Keratinocyte (primary cell): ENCODE measurements around the gene MTMR4. TPM values are rescaled to one million over a fixed set of nuclear protein-coding genes. Genes with fewer than 3 reads are reported as not detected.

Experiments
- DNase-seq: peaks from one replicate; pipeline ENCODE4 v3.0.0-alpha.2; 2011; ENCODE audit warnings: low read depth, missing footprints, low spot score
- FAIRE-seq: peaks from 2 replicates; lab custom pipeline; 2011; peaks lifted over from hg19 to GRCh38; lab: Jason Lieb, UNC
- H2AFZ ChIP-seq: 2 replicates; pipeline ENCODE4 v1.6.0; 2012; ENCODE audit warnings: low read length, control low read depth, inconsistent platforms; ENCODE audit not compliant: control insufficient read depth
- H3K27ac ChIP-seq: 2 replicates; pipeline ENCODE4 v1.5.1; 2011; ENCODE audit warnings: low read length; ENCODE audit not compliant: control insufficient read depth, insufficient read depth
- H3K27me3 ChIP-seq: 3 replicates; pipeline ENCODE4 v1.6.0; 2011; ENCODE audit warnings: low read length; ENCODE audit not compliant: control insufficient read depth, insufficient read depth; ENCODE audit errors: extremely low read depth
- H3K36me3 ChIP-seq, 2 experiments: 2 replicates in 1 of 2; 3 replicates in 1 of 2; pipeline ENCODE4 v1.5.1; 2011; ENCODE audit warnings: low read length in 2 of 2, mild to moderate bottlenecking in 1 of 2; ENCODE audit not compliant: control insufficient read depth in 2 of 2, insufficient read depth in 2 of 2; ENCODE audit errors: extremely low read depth in 1 of 2
- H3K4me1 ChIP-seq: 3 replicates; pipeline ENCODE4 v1.5.1; 2011; ENCODE audit warnings: low read length; ENCODE audit not compliant: control insufficient read depth, insufficient read depth; ENCODE audit errors: extremely low read depth
- H3K4me2 ChIP-seq: 3 replicates; pipeline ENCODE4 v1.6.0; 2011; ENCODE audit warnings: low read depth, low read length; ENCODE audit not compliant: control insufficient read depth, insufficient read depth; ENCODE audit errors: extremely low read depth
- H3K4me3 ChIP-seq, 3 experiments: fragments of 200-600 bp in 1 of 3; sonication (generic) in 1 of 3; 2 replicates in 2 of 3; 3 replicates in 1 of 3; pipeline ENCODE4 v1.5.1; 2011 to 2016; ENCODE audit warnings: low read length in 3 of 3, mild to moderate bottlenecking in 3 of 3, control low read depth in 2 of 3, inconsistent platforms in 1 of 3, low read depth in 1 of 3, mixed read lengths in 1 of 3, mixed run types in 1 of 3, moderate library complexity in 1 of 3; ENCODE audit not compliant: control insufficient read depth in 2 of 3, insufficient read depth in 2 of 3; ENCODE audit errors: extremely low read depth in 1 of 3
- H3K79me2 ChIP-seq: 2 replicates; pipeline ENCODE4 v1.6.0; 2012; ENCODE audit warnings: low read length; ENCODE audit not compliant: control insufficient read depth, insufficient read depth
- H3K9ac ChIP-seq: 3 replicates; pipeline ENCODE4 v1.6.0; 2011; ENCODE audit warnings: low read length; ENCODE audit not compliant: control insufficient read depth, insufficient read depth; ENCODE audit errors: extremely low read depth
- H3K9me1 ChIP-seq: 3 replicates; pipeline ENCODE4 v1.6.0; 2011; ENCODE audit warnings: low read length; ENCODE audit not compliant: control insufficient read depth, insufficient read depth; ENCODE audit errors: extremely low read depth
- H3K9me3 ChIP-seq: 2 replicates; pipeline ENCODE4 v1.5.1; 2012; ENCODE audit warnings: low read depth, low read length; ENCODE audit not compliant: control insufficient read depth
- H4K20me1 ChIP-seq: 3 replicates; pipeline ENCODE4 v1.6.0; 2011; ENCODE audit warnings: low read length; ENCODE audit not compliant: control insufficient read depth, insufficient read depth; ENCODE audit errors: extremely low read depth
- CTCF ChIP-seq, 3 experiments: IDR thresholded peaks in 1 of 3; conservative IDR thresholded peaks in 1 of 3; optimal IDR thresholded peaks in 1 of 3; 2 replicates in 2 of 3; 3 replicates in 1 of 3; pipeline versions ENCODE3 to v1.5.1; 2011; ENCODE audit warnings: low read length in 3 of 3, mild to moderate bottlenecking in 3 of 3, moderate library complexity in 2 of 3, control low read depth in 1 of 3, inconsistent platforms in 1 of 3; ENCODE audit not compliant: insufficient read depth in 2 of 3; ENCODE audit errors: extremely low read depth in 1 of 3
- EZH2 ChIP-seq: IDR thresholded peaks from one replicate; pipeline ENCODE4 v1.6.1; 2012; ENCODE audit warnings: inconsistent platforms, mild to moderate bottlenecking, low read length, moderate library complexity
- dilution Hi-C: fragments of 300-500 bp; cut with MboI; formaldehyde crosslinking; loops from one replicate; pipeline ENCODE4 v1.7.0; 2020; ENCODE audit warnings: low sequenced_read_pairs; ENCODE audit not compliant: extremely low pct_ligation_motif_present
- polyA plus RNA-seq, 5 experiments: library from polyadenylated mRNA; depleted of rRNA in 3 of 5; stranded (reverse) in 3 of 5; stranded (forward) in 1 of 5; unstranded in 1 of 5; fragments of >200 nt; gene quantifications; 1 replicate in 1 of 5; 2 replicates in 3 of 5; 3 replicates in 1 of 5; pipeline versions ENCODE4 v1.2.1 to v1.2.3, GENCODE V29; 2011 to 2012; ENCODE audit warnings: missing spikeins in 2 of 5, low read depth in 1 of 5, low replicate concordance in 1 of 5

Gene MTMR4
- polyA plus RNA-seq, 1 donor (not counting 4 experiments of a cell fraction or from before 2014, with no cell fraction given), result 18.9 TPM

GRCh38 chr17:58538811-58539409, 24.5 kb upstream of the MTMR4 start:
- Histone ChIP-seq H3K36me3 (no peaks in the 10 kb centered on the region), H3K27ac (no peak overlapping the region), H3K4me3 (no peak overlapping the region), H3K9ac (no peak overlapping the region), H3K79me2 (no peaks in the 10 kb centered on the region), H3K4me2 (no peak overlapping the region), H3K9me1 (no peaks in the 10 kb centered on the region), H3K9me3 (no peaks in the 10 kb centered on the region), H2AFZ (no peak overlapping the region), H4K20me1 (no peaks in the 10 kb centered on the region), H3K4me1 (no peaks in the 10 kb centered on the region), H3K27me3 (peaks cover 9% of the 10 kb centered on the region)
- dilution Hi-C loops, result no loop called here
- no peak for DNase-seq
- TF ChIP-seq CTCF (optimal IDR thresholded peaks at IDR 0.05 in 1 of 3, IDR thresholded peaks at IDR 0.05 in 1 of 3, conservative IDR thresholded peaks at IDR 0.05 in 1 of 3; ENCODE audit: extremely low read depth in 1 of 3, insufficient read depth in 2 of 3, low read length in 3 of 3), result no peak
- no peak for TF ChIP-seq EZH2
- FAIRE-seq, result no peak

- no peak overlapping the region for H3K27ac ChIP-seq
These were observed 22.8 kb upstream of the MTMR4 start for GRCh38 chr17:58537266-58537665.

More at GRCh38 chr17:58537266-58537665, 22.8 kb upstream of the MTMR4 start:
- dilution Hi-C loops, result no loop called here
- H3K9me3 ChIP-seq, result no peaks in the 10 kb centered on the region
- TF ChIP-seq CTCF (optimal IDR thresholded peaks at IDR 0.05 in 1 of 3, IDR thresholded peaks at IDR 0.05 in 1 of 3, conservative IDR thresholded peaks at IDR 0.05 in 1 of 3; ENCODE audit: extremely low read depth in 1 of 3, insufficient read depth in 2 of 3, low read length in 3 of 3) (no peak), EZH2 (no peak)
- H3K79me2 ChIP-seq, result no peaks in the 10 kb centered on the region
- FAIRE-seq (no peak), DNase-seq (no peak)
- H3K4me3 ChIP-seq, result no peak overlapping the region
- H2AFZ ChIP-seq, result no peak overlapping the region
- H3K27me3 ChIP-seq, result peaks cover 16% of the 10 kb centered on the region
- H3K36me3 ChIP-seq, result no peaks in the 10 kb centered on the region
- H4K20me1 ChIP-seq, result no peaks in the 10 kb centered on the region
- no peaks in the 10 kb centered on the region for H3K9me1 ChIP-seq
- peaks cover 2% of the 10 kb centered on the region for H3K4me1 ChIP-seq
- H3K9ac ChIP-seq, result no peak overlapping the region
- H3K4me2 ChIP-seq, result no peak overlapping the region
